HEK293 (cell line): ENCODE results near the gene CASK.
A peak's percentile ranks its signal among the peaks of the same experiment; 100 is the strongest.

Experiments used
- CTCF ChIA-PET: fragments of 350-600 bp; formaldehyde crosslinking; extraction: SDS; loops from one replicate; lab custom pipeline; 2021; ENCODE audit warnings: antibody characterized with exemption; lab: Yijun Ruan, JAX
- POLR2A ChIA-PET: fragments of 300-600 bp; formaldehyde crosslinking; extraction: SDS; loops from one replicate; lab custom pipeline; 2020; ENCODE audit warnings: antibody characterized with exemption, inconsistent platforms; lab: Yijun Ruan, JAX
- H3K27ac ChIP-seq: fragments of 200-500 bp; sonication (Bioruptor generic); 2 replicates; pipeline ENCODE4 v1.5.1; 2014; ENCODE audit warnings: low read depth, low read length, control low read depth, inconsistent platforms; ENCODE audit errors: extremely low read depth
- H3K36me3 ChIP-seq, 2 experiments: fragments of 200-500 bp in 1 of 2; sonication (Bioruptor generic) in 1 of 2; 1 replicate in 1 of 2; 2 replicates in 1 of 2; pipeline ENCODE4 v1.5.1; 2014 to 2017; ENCODE audit warnings: inconsistent platforms in 2 of 2, low read length in 2 of 2; ENCODE audit not compliant: control insufficient read depth in 2 of 2, insufficient read depth in 1 of 2
- H3K4me1 ChIP-seq: fragments of 200-500 bp; sonication (Bioruptor generic); 2 replicates; pipeline ENCODE4 v1.5.1; 2014; ENCODE audit warnings: mild to moderate bottlenecking, low read length, inconsistent platforms; ENCODE audit not compliant: control insufficient read depth, insufficient read depth
- H3K4me3 ChIP-seq: 2 replicates; pipeline ENCODE4 v1.5.1; 2011; ENCODE audit warnings: low read depth, mild to moderate bottlenecking, control low read depth, low read length, moderate library complexity
- H3K9me3 ChIP-seq: fragments of 200-500 bp; sonication (Bioruptor generic); 2 replicates; pipeline ENCODE4 v1.5.1; 2014; ENCODE audit warnings: low read depth, low read length, inconsistent platforms; ENCODE audit not compliant: control insufficient read depth, insufficient read depth
- BCL11A ChIP-seq: fragments of 450-650 bp; formaldehyde crosslinking; IDR thresholded peaks from 2 replicates; pipeline ENCODE4 v1.5.1; 2016; ENCODE audit warnings: low read depth, missing biosample characterization, missing genetic modification characterization
- BCL6B ChIP-seq: fragments of 450-650 bp; formaldehyde crosslinking; IDR thresholded peaks from 2 replicates; pipeline ENCODE4 v1.5.1; 2017; ENCODE audit warnings: missing biosample characterization, missing genetic modification characterization
- HOXA7 ChIP-seq: sonication (generic); formaldehyde crosslinking; IDR thresholded peaks from 2 replicates; pipeline ENCODE4 v1.8.1; 2022; ENCODE audit warnings: missing genetic modification reagents, borderline replicate concordance
- IKZF3 ChIP-seq: fragments of 450-650 bp; IDR thresholded peaks from 2 replicates; pipeline ENCODE4 v1.5.0; 2018; ENCODE audit warnings: missing biosample characterization, mild to moderate bottlenecking, missing genetic modification characterization, moderate library complexity
- KLF10 ChIP-seq: fragments of 450-650 bp; IDR thresholded peaks from 2 replicates; pipeline ENCODE4 v1.5.1; 2018; ENCODE audit warnings: missing biosample characterization, mild to moderate bottlenecking, missing genetic modification characterization
- MEIS1 ChIP-seq: sonication (generic); formaldehyde crosslinking; IDR thresholded peaks from 2 replicates; pipeline ENCODE4 v1.8.1; 2022; ENCODE audit warnings: missing genetic modification reagents, mild to moderate bottlenecking, borderline replicate concordance
- MYNN ChIP-seq: fragments of 450-650 bp; formaldehyde crosslinking; IDR thresholded peaks from 2 replicates; pipeline ENCODE4 v1.5.1; 2016; ENCODE audit warnings: missing biosample characterization, missing genetic modification characterization, borderline replicate concordance
- OSR2 ChIP-seq: fragments of 450-650 bp; formaldehyde crosslinking; IDR thresholded peaks from 2 replicates; pipeline ENCODE4 v1.5.1; 2016; ENCODE audit warnings: missing biosample characterization, missing genetic modification characterization
- SETDB1 ChIP-seq: IDR thresholded peaks from one replicate; pipeline ENCODE4 v1.6.1; 2017; ENCODE audit warnings: mild to moderate bottlenecking, low read length, moderate library complexity, mixed read lengths; ENCODE audit not compliant: insufficient read length
- SP2 ChIP-seq: fragments of 450-650 bp; formaldehyde crosslinking; IDR thresholded peaks from 2 replicates; pipeline ENCODE4 v1.5.1; 2016; ENCODE audit warnings: missing biosample characterization, missing genetic modification characterization
- SP7 ChIP-seq: fragments of 450-650 bp; formaldehyde crosslinking; IDR thresholded peaks from 2 replicates; pipeline ENCODE4 v1.5.1; 2016; ENCODE audit warnings: missing biosample characterization, missing genetic modification characterization
- WT1 ChIP-seq: fragments of 450-650 bp; formaldehyde crosslinking; IDR thresholded peaks from 2 replicates; pipeline ENCODE4 v1.5.1; 2016; ENCODE audit warnings: missing biosample characterization, missing genetic modification characterization
- YY2 ChIP-seq: fragments of 450-650 bp; formaldehyde crosslinking; IDR thresholded peaks from 2 replicates; pipeline ENCODE4 v1.5.1; 2016; ENCODE audit warnings: missing biosample characterization, missing genetic modification characterization
- ZBTB17 ChIP-seq: fragments of 450-650 bp; formaldehyde crosslinking; IDR thresholded peaks from 2 replicates; pipeline ENCODE4 v1.5.1; 2016; ENCODE audit warnings: missing biosample characterization, missing genetic modification characterization
- ZBTB8A ChIP-seq: fragments of 450-650 bp; formaldehyde crosslinking; IDR thresholded peaks from 2 replicates; pipeline ENCODE4 v1.5.1; 2016; ENCODE audit warnings: missing biosample characterization, missing genetic modification characterization
- ZFP3 ChIP-seq: fragments of 450-650 bp; formaldehyde crosslinking; IDR thresholded peaks from 2 replicates; pipeline ENCODE4 v1.5.1; 2016; ENCODE audit warnings: low read depth, missing biosample characterization, missing genetic modification characterization
- ZNF112 ChIP-seq: fragments of 450-650 bp; formaldehyde crosslinking; IDR thresholded peaks from 2 replicates; pipeline ENCODE4 v1.5.0; 2017; ENCODE audit warnings: missing biosample characterization, missing genetic modification characterization
- ZNF175 ChIP-seq: fragments of 450-650 bp; formaldehyde crosslinking; IDR thresholded peaks from 2 replicates; pipeline ENCODE4 v1.5.1; 2016; ENCODE audit warnings: missing biosample characterization, missing genetic modification characterization
- ZNF202 ChIP-seq: fragments of 450-650 bp; formaldehyde crosslinking; IDR thresholded peaks from 2 replicates; pipeline ENCODE4 v1.5.1; 2016; ENCODE audit warnings: missing biosample characterization, missing genetic modification characterization, borderline replicate concordance
- ZNF292 ChIP-seq: fragments of 450-650 bp; formaldehyde crosslinking; IDR thresholded peaks from 2 replicates; pipeline ENCODE4 v1.5.1; 2016; ENCODE audit warnings: low read depth, missing biosample characterization, missing genetic modification characterization, borderline replicate concordance
- ZNF555 ChIP-seq: fragments of 450-650 bp; formaldehyde crosslinking; conservative IDR thresholded peaks from 2 replicates; pipeline ENCODE4 v1.5.1; 2017; ENCODE audit warnings: missing biosample characterization, mild to moderate bottlenecking, missing genetic modification characterization, inconsistent platforms
- ZNF660 ChIP-seq: fragments of 450-650 bp; IDR thresholded peaks from 2 replicates; pipeline ENCODE4 v1.5.1; 2018; ENCODE audit warnings: missing biosample characterization, mild to moderate bottlenecking, missing genetic modification characterization
- ZNF670 ChIP-seq: fragments of 450-650 bp; formaldehyde crosslinking; IDR thresholded peaks from 2 replicates; pipeline ENCODE4 v1.5.1; 2016; ENCODE audit warnings: missing biosample characterization, missing genetic modification characterization, low read depth
- ZNF768 ChIP-seq: fragments of 450-650 bp; formaldehyde crosslinking; IDR thresholded peaks from 2 replicates; pipeline ENCODE4 v1.5.1; 2018; ENCODE audit warnings: missing biosample characterization, mild to moderate bottlenecking, missing genetic modification characterization
- ZSCAN16 ChIP-seq: fragments of 450-650 bp; formaldehyde crosslinking; IDR thresholded peaks from 2 replicates; pipeline ENCODE4 v1.5.1; 2016; ENCODE audit warnings: missing biosample characterization, missing genetic modification characterization

CASK gene

GRCh38 chrX:41870719-41871151 is 52.6 kb downstream of the CASK start (continued):
- no peak for TF ChIP-seq YY2 (tag by site-specific recombination)
- no peak for TF ChIP-seq ZBTB8A (tag by site-specific recombination)
- TF ChIP-seq HOXA7 (CRISPR knock-in tag), result no peak
- TF ChIP-seq SP2 (tag by site-specific recombination), result no peak
- TF ChIP-seq, all 188 proteins: peak for 0

DNA sequence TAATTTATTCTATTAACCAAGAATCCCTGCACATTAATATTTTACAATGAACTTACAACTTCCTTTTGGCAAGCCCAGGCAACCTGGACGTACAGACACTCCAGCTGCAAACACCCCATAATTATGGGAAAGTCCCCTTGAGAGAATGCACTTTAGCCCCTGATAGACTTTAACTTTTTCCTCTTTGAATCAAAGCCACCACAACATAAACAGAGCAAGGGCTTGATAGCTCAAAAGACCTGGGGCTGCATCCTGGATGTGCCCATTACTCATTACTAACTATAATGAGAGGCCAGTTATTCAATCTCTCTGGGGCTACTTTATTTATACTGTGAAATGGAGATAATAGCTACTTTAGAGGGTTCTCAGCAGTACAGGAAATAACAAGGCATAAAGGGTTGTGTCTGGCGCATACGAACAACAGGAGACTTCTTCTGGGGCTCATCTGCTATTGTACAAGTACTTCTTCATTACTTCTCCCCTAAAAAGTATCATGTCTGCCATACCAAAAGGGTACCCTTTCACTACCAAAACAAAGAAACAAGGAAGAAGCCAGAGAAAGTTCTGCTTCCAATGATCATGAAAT is 54.9 kb downstream of the CASK start:
- Histone ChIP-seq H3K4me1 (no peaks in the 10 kb centered on the region; the same call in 1 of the 2 replicates), H3K36me3 (no peaks in the 10 kb centered on the region), H3K4me3 (no peak overlapping the region)
- TF ChIP-seq SP7 (tag by site-specific recombination) (peak; percentile 92), IKZF3 (tag by site-specific recombination) (no peak), WT1 (tag by site-specific recombination) (no peak), ZSCAN16 (tag by site-specific recombination) (no peak), ZNF202 (tag by site-specific recombination) (no peak)
- TF ChIP-seq, all 188 proteins: peak for 1
- ChIA-PET CTCF (no interaction called here), POLR2A (no interaction called here)
- H3K9me3 ChIP-seq, result no peaks in the 10 kb centered on the region
- no peak overlapping the region for H3K27ac ChIP-seq

DNA sequence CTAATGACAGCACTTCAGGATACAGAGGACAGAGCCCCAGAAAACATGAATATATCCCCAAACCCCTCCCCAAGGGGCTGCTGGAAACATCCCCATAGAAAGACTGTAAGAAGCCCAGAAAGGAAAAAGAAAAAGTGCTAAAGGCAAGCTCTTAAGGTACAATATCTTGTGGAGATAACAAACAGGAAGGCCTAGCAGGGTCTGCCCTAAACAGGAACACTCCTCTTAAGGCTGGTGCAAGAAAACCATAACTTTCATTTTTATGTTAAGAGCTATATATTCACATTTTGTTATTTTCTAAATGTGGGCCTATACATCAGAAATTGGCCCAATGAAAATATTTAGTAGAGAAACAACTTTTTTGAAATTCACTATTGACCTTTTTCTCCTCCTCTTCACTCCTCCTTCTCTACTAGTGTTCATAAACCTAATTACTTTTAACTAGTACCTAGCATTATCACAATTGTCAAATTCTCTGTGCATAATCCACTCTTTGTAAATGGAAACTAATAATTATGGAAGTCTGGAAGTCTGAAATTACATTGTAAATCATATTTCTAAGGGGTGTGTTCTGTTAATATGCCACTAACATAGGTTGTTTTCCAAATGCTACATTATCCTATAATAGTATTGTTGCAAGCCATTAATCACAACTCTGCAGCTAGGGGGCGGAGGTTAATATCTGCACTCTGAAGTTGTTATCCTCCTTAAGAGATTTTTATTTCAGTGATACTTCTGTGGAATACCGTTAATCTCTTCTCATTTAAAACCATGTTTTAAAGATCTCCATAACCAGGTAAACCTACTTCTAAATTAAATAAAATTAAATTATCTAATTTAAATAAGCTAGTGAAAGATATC is 59.8 kb downstream of the CASK start:
- TF ChIP-seq SP7 (tag by site-specific recombination) (peak; percentile 97), BCL11A (tag by site-specific recombination) (no peak)
- TF ChIP-seq, all 188 proteins: peak for 1
- no peaks in the 10 kb centered on the region for H3K9me3 ChIP-seq
- no peak overlapping the region for H3K4me3 ChIP-seq
- POLR2A ChIA-PET, result no interaction called here
- H3K36me3 ChIP-seq, result no peaks in the 10 kb centered on the region
- no peaks in the 10 kb centered on the region for H3K4me1 ChIP-seq
- no peak overlapping the region for H3K27ac ChIP-seq
- CTCF ChIA-PET, result interaction anchor here (0.8 to 1.5 kb wide), 5 partner anchors 10 to 539 kb away, joined by 3 to 4 read pairs (median 3); no protein-coding TSS in a partner anchor

DNA sequence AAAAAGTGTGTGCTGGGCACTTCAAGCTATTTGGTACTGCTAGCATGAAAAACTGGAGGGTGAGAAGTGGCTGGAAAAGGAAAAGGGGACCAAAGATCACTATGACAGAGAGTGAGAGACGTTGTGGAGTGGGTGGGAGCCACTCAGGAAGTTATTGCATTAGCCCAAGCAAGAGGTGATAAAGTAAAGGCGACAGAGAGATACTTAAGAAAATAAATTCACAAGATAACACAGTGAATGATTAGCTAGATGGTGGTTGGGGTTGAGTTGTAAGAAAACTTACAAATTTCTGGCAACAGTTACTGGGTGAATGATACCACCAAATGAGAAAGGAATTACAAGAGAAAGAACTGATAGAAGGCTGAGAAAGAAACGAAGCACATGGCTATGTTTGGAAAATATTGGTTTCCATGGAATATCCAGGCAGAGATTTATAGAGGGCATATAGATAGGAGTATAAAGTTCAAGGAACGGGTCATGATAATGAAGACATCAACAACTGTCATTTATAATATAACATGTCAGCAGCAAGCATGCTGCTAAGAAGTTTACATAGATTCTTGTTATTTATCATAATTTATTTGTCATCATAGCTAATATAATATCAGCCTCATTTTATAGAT is 60.7 kb downstream of the CASK start:
- H3K4me1 ChIP-seq, result no peaks in the 10 kb centered on the region
- CTCF ChIA-PET, result interaction anchor here (0.9 to 1.2 kb wide), 2 partner anchors 10 to 18 kb away, joined by 3 to 4 read pairs; no protein-coding TSS in a partner anchor
- H3K4me3 ChIP-seq, result no peak overlapping the region
- POLR2A ChIA-PET, result no interaction called here
- H3K27ac ChIP-seq, result no peak overlapping the region
- H3K9me3 ChIP-seq, result no peaks in the 10 kb centered on the region
- TF ChIP-seq ZNF768 (no peak), SETDB1 (no peak), ZNF292 (tag by site-specific recombination) (no peak), BCL6B (tag by site-specific recombination) (no peak), ZNF670 (tag by site-specific recombination) (no peak), MEIS1 (CRISPR knock-in tag) (no peak), ZNF112 (tag by site-specific recombination) (no peak), ZNF555 (tag by site-specific recombination) (no peak), ZFP3 (tag by site-specific recombination) (no peak), KLF10 (tag by site-specific recombination) (no peak), MYNN (tag by site-specific recombination) (no peak), ZBTB17 (tag by site-specific recombination) (no peak), OSR2 (no peak), ZNF660 (tag by site-specific recombination) (no peak), ZNF175 (tag by site-specific recombination) (no peak)
- H3K36me3 ChIP-seq, result no peaks in the 10 kb centered on the region
